ENCODE data around the gene ZNF618.
"Not testable (repeated sequence)": the region's sequence is repeated elsewhere in the genome, so short reads cannot be mapped to it uniquely, and the experiment has no call there.

Gene ZNF618

GRCh38 chr9:114037249-114037648 lies 161.1 kb downstream of the ZNF618 start:
- Mint-ChIP-seq H3K4me1 (ENCODE audit: low read depth) (no peaks in the 10 kb centered on the region), H3K4me3 (no peak overlapping the region), H3K27me3 (no peaks in the 10 kb centered on the region), H3K9me3 (no peaks in the 10 kb centered on the region), H3K27ac (no peak overlapping the region), H3K36me3 (ENCODE audit: low read depth) (peaks cover 28% of the 10 kb centered on the region)
- intact Hi-C loops (cut with micrococcal nuclease), result no loop called here

- Mint-ChIP-seq H3K4me1 (ENCODE audit: low read depth) (no peaks in the 10 kb centered on the region), H3K36me3 (ENCODE audit: low read depth) (peaks cover 23% of the 10 kb centered on the region), H3K27me3 (no peaks in the 10 kb centered on the region), H3K9me3 (no peaks in the 10 kb centered on the region), H3K27ac (no peak overlapping the region), H3K4me3 (no peak overlapping the region)
- intact Hi-C loops (cut with micrococcal nuclease), result no loop called here
These were observed 162.0 kb downstream of the ZNF618 start for GRCh38 chr9:114037961-114038723.

- intact Hi-C loops (cut with micrococcal nuclease), result no loop called here
- H3K36me3 Mint-ChIP-seq (ENCODE audit: low read depth), result peaks cover 23% of the 10 kb centered on the region
- H3K27ac Mint-ChIP-seq, result no peak overlapping the region
- H3K9me3 Mint-ChIP-seq, result no peaks in the 10 kb centered on the region
- no peaks in the 10 kb centered on the region for H3K27me3 Mint-ChIP-seq
- no peak overlapping the region for H3K4me3 Mint-ChIP-seq
- no peaks in the 10 kb centered on the region for H3K4me1 Mint-ChIP-seq (ENCODE audit: low read depth)
These were observed 162.7 kb downstream of the ZNF618 start for GRCh38 chr9:114038724-114039313.

GRCh38 chr9:114039484-114039883 lies 163.4 kb downstream of the ZNF618 start:
- H3K4me3 Mint-ChIP-seq, result no peak overlapping the region
- H3K27me3 Mint-ChIP-seq, result no peaks in the 10 kb centered on the region
- peaks cover 23% of the 10 kb centered on the region for H3K36me3 Mint-ChIP-seq (ENCODE audit: low read depth)
- no peak overlapping the region for H3K27ac Mint-ChIP-seq
- H3K4me1 Mint-ChIP-seq (ENCODE audit: low read depth), result no peaks in the 10 kb centered on the region
- intact Hi-C loops (cut with micrococcal nuclease), result no loop called here
- H3K9me3 Mint-ChIP-seq, result no peaks in the 10 kb centered on the region

GRCh38 chr9:114043660-114044059 lies 167.6 kb downstream of the ZNF618 start:
- H3K9me3 Mint-ChIP-seq; intact Hi-C loops (cut with micrococcal nuclease); H3K27ac Mint-ChIP-seq; H3K27me3 Mint-ChIP-seq; H3K4me1 Mint-ChIP-seq (ENCODE audit: low read depth); H3K36me3 Mint-ChIP-seq (ENCODE audit: low read depth); H3K4me3 Mint-ChIP-seq: not testable (repeated sequence)

GRCh38 chr9:114046237-114046755 lies 170.2 kb downstream of the ZNF618 start:
- Mint-ChIP-seq H3K27ac (no peak overlapping the region), H3K36me3 (ENCODE audit: low read depth) (peaks cover 16% of the 10 kb centered on the region), H3K9me3 (no peaks in the 10 kb centered on the region), H3K4me3 (no peak overlapping the region), H3K4me1 (ENCODE audit: low read depth) (no peaks in the 10 kb centered on the region), H3K27me3 (no peaks in the 10 kb centered on the region)
- intact Hi-C loops (cut with micrococcal nuclease), result no loop called here

- H3K9me3 Mint-ChIP-seq, result no peaks in the 10 kb centered on the region
- H3K36me3 Mint-ChIP-seq (ENCODE audit: low read depth), result peaks cover 16% of the 10 kb centered on the region
- intact Hi-C loops (cut with micrococcal nuclease), result no loop called here
- no peaks in the 10 kb centered on the region for H3K4me1 Mint-ChIP-seq (ENCODE audit: low read depth)
- no peak overlapping the region for H3K27ac Mint-ChIP-seq
- H3K4me3 Mint-ChIP-seq, result no peak overlapping the region
- no peaks in the 10 kb centered on the region for H3K27me3 Mint-ChIP-seq
These were observed 170.8 kb downstream of the ZNF618 start for GRCh38 chr9:114046875-114047274.

- H3K9me3 Mint-ChIP-seq, result no peaks in the 10 kb centered on the region
- no peak overlapping the region for H3K4me3 Mint-ChIP-seq
- H3K36me3 Mint-ChIP-seq (ENCODE audit: low read depth), result peaks cover 16% of the 10 kb centered on the region
- no peak overlapping the region for H3K27ac Mint-ChIP-seq
- intact Hi-C loops (cut with micrococcal nuclease), result no loop called here
- H3K27me3 Mint-ChIP-seq, result no peaks in the 10 kb centered on the region
- H3K4me1 Mint-ChIP-seq (ENCODE audit: low read depth), result no peaks in the 10 kb centered on the region
These were observed 171.6 kb downstream of the ZNF618 start for GRCh38 chr9:114047717-114048116.

GRCh38 chr9:114048533-114049415 lies 172.7 kb downstream of the ZNF618 start:
- Mint-ChIP-seq H3K9me3 (no peaks in the 10 kb centered on the region), H3K27ac (no peak overlapping the region), H3K4me1 (ENCODE audit: low read depth) (no peaks in the 10 kb centered on the region), H3K27me3 (no peaks in the 10 kb centered on the region), H3K4me3 (no peak overlapping the region), H3K36me3 (ENCODE audit: low read depth) (peaks cover 16% of the 10 kb centered on the region)
- intact Hi-C loops (cut with micrococcal nuclease), result no loop called here

- no peak overlapping the region for H3K4me3 Mint-ChIP-seq
- H3K4me1 Mint-ChIP-seq (ENCODE audit: low read depth), result no peaks in the 10 kb centered on the region
- intact Hi-C loops (cut with micrococcal nuclease), result no loop called here
- no peaks in the 10 kb centered on the region for H3K27me3 Mint-ChIP-seq
- H3K9me3 Mint-ChIP-seq, result no peaks in the 10 kb centered on the region
- H3K36me3 Mint-ChIP-seq (ENCODE audit: low read depth), result peaks cover 16% of the 10 kb centered on the region
- no peak overlapping the region for H3K27ac Mint-ChIP-seq
These were observed 173.5 kb downstream of the ZNF618 start for GRCh38 chr9:114049441-114050225.

GRCh38 chr9:114050226-114050568 lies 174.1 kb downstream of the ZNF618 start:
- Mint-ChIP-seq H3K9me3 (no peaks in the 10 kb centered on the region), H3K36me3 (ENCODE audit: low read depth) (peaks cover 16% of the 10 kb centered on the region), H3K27me3 (no peaks in the 10 kb centered on the region), H3K4me1 (ENCODE audit: low read depth) (no peaks in the 10 kb centered on the region), H3K27ac (no peak overlapping the region), H3K4me3 (no peak overlapping the region)
- intact Hi-C loops (cut with micrococcal nuclease), result no loop called here

- peaks cover 16% of the 10 kb centered on the region for H3K36me3 Mint-ChIP-seq (ENCODE audit: low read depth)
- H3K4me1 Mint-ChIP-seq (ENCODE audit: low read depth), result no peaks in the 10 kb centered on the region
- intact Hi-C loops (cut with micrococcal nuclease), result no loop called here
These were observed 174.5 kb downstream of the ZNF618 start for GRCh38 chr9:114050646-114051045.

GRCh38 chr9:114051281-114051680 lies 175.2 kb downstream of the ZNF618 start:
- intact Hi-C loops (cut with micrococcal nuclease), result no loop called here
- no peaks in the 10 kb centered on the region for H3K9me3 Mint-ChIP-seq
- no peaks in the 10 kb centered on the region for H3K4me1 Mint-ChIP-seq (ENCODE audit: low read depth)
- no peak overlapping the region for H3K4me3 Mint-ChIP-seq
- H3K36me3 Mint-ChIP-seq (ENCODE audit: low read depth), result peaks cover 16% of the 10 kb centered on the region
- no peak overlapping the region for H3K27ac Mint-ChIP-seq
- H3K27me3 Mint-ChIP-seq, result no peaks in the 10 kb centered on the region

More at GRCh38 chr9:114050646-114051045, 174.5 kb downstream of the ZNF618 start:
- H3K27me3 Mint-ChIP-seq, result no peaks in the 10 kb centered on the region
- H3K27ac Mint-ChIP-seq, result no peak overlapping the region
- H3K9me3 Mint-ChIP-seq, result no peaks in the 10 kb centered on the region
- H3K4me3 Mint-ChIP-seq, result no peak overlapping the region

Measured in dendritic cell treated with granulocyte-macrophage colony-stimulating factor and Interleukin-4, amounts not matched to agents 40 ng/mL and 50 ng/mL, for 4 days (primary cell).